Bronchial epithelial cell (primary cell): Measurements from ENCODE around the gene CEACAM16. TPM values are rescaled to one million over a fixed set of nuclear protein-coding genes. Genes with fewer than 3 reads are reported as not detected.
"Not testable (repeated sequence)": the region's sequence is repeated elsewhere in the genome, so short reads cannot be mapped to it uniquely, and the experiment has no call there.

Source experiments
- DNase-seq: peaks from one replicate; pipeline ENCODE4 v3.0.0-alpha.2; 2010; ENCODE audit warnings: low read depth
- FAIRE-seq: peaks from 2 replicates; lab custom pipeline; 2011; peaks lifted over from hg19 to GRCh38; lab: Jason Lieb, UNC
- H3K27me3 ChIP-seq: 2 replicates; pipeline ENCODE4 v1.5.1; 2011; ENCODE audit warnings: low read length; ENCODE audit not compliant: control insufficient read depth, insufficient read depth
- H3K36me3 ChIP-seq: 2 replicates; pipeline ENCODE4 v1.5.1; 2011; ENCODE audit warnings: low read length; ENCODE audit not compliant: control insufficient read depth, insufficient read depth
- H3K4me3 ChIP-seq: 2 replicates; pipeline ENCODE4 v1.5.1; 2011; ENCODE audit warnings: mild to moderate bottlenecking, low read depth, low read length, control low read depth
- CTCF ChIP-seq: IDR thresholded peaks from 2 replicates; pipeline ENCODE4 v1.5.1; 2011; ENCODE audit warnings: mild to moderate bottlenecking, moderate library complexity, low read length, control low read depth, inconsistent platforms; ENCODE audit not compliant: insufficient read depth, severe bottlenecking
- total RNA-seq: library from RNA; depleted of rRNA; stranded (reverse); fragments of >200 nt; gene quantifications from 2 replicates; pipeline ENCODE4 v1.2.1, GENCODE V29; 2014

Gene CEACAM16
- total RNA-seq, 1 donor from 2014 or later = not detected

DNA sequence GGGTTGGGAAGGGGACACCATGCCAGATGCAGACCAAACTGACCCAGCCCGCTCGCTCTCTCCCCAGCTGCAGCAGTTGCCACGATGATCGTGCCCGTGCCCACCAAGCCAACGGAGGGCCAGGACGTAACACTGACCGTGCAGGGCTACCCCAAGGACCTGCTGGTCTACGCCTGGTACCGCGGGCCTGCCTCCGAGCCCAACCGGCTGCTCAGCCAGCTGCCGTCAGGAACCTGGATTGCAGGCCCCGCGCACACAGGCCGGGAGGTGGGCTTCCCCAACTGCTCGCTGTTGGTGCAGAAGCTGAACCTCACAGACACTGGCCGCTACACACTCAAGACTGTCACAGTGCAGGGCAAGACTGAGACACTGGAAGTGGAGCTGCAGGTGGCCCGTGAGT lies 8.8 kb downstream of the CEACAM16 start:
- TF ChIP-seq CTCF = no peak
- DNase-seq (no peak), FAIRE-seq (no peak)
- Histone ChIP-seq H3K4me3 (no peak overlapping the region), H3K27me3 (no peaks in the 10 kb centered on the region), H3K36me3 (no peaks in the 10 kb centered on the region)

GRCh38 chr19:44708940-44709339 lies 10.0 kb downstream of the CEACAM16 start:
- Histone ChIP-seq H3K36me3 (no peaks in the 10 kb centered on the region), H3K4me3 (no peak overlapping the region), H3K27me3 (no peaks in the 10 kb centered on the region)
- TF ChIP-seq CTCF = no peak
- FAIRE-seq (no peak), DNase-seq (no peak)

DNA sequence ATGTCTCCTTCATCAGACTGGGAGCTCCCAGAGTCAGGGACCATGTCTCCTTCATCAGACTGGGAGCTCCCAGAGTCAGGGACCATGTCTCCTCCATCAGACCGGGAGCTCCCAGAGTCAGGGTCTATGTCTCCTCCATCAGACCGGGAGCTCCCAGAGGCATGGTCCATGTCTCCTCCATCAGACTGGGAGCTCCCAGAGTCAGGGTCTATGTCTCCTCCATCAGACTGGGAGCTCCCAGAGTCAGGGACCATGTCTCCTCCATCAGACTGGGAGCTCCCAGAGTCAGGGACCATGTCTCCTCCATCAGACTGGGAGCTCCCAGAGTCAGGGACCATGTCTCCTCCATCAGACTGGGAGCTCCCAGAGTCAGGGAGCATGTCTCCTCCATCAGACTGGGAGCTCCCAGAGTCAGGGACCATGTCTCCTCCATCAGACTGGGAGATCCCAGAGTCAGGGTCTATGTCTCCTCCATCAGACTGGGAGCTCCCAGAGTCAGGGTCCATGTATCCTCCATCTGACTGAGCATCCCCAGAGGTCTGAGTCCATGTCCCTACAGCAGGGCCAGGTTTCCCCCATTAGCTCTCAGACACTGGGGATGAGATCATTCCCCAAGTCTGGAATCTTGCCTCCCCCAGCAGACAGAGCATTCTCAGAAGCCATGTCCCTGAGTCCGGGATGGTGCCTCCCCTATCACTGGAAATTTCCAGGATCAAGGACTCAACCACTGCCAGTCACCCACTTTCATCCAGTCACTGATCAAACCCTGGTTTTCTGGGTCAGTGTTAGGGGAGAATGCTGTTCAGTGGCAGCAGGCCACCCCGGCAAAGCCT lies 10.7 kb downstream of the CEACAM16 start:
- not testable (repeated sequence) for DNase-seq, H3K4me3 ChIP-seq, H3K36me3 ChIP-seq, H3K27me3 ChIP-seq
- FAIRE-seq = peak; percentile 64

GRCh38 chr19:44710483-44710882 lies 11.5 kb downstream of the CEACAM16 start:
- H3K36me3 ChIP-seq = no peaks in the 10 kb centered on the region
- no peak for TF ChIP-seq CTCF
- H3K27me3 ChIP-seq = no peaks in the 10 kb centered on the region
- DNase-seq = no peak
- no peak overlapping the region for H3K4me3 ChIP-seq
- no peak for FAIRE-seq

DNA sequence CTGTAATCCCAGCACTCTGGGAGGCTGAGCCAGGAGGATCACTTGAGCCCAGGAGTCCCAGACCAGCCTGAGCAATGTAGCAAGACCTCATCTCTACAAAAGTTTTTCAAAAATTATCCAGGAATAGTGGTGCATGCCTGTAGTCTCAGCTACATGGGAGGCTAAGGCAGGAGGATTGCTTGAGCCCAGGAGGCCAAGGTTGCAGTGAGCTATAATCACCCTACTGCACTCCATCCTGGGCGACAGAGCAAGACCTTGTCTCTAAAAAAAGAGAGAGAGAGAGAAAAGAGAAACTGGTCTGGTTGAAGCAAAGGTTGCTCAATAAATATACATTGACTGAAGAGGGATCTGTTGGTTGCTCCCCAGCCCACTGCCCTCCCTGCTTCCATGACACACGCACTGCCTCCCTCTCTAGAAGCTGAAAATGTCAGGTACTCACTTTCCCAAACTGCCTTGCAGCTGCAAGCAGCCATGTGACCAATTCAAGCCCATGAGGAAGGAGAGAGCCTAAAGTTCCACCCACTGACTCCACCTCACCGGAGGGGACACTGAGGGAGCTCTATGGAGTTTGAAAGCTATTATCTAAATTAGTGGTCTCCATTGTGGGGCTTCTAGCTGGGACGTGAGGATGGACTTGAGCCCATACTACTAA lies 14.0 kb downstream of the CEACAM16 start:
- no peak for FAIRE-seq
- DNase-seq = no peak
- no peaks in the 10 kb centered on the region for H3K27me3 ChIP-seq
- no peak overlapping the region for H3K4me3 ChIP-seq
- no peak for TF ChIP-seq CTCF
- no peaks in the 10 kb centered on the region for H3K36me3 ChIP-seq

DNA sequence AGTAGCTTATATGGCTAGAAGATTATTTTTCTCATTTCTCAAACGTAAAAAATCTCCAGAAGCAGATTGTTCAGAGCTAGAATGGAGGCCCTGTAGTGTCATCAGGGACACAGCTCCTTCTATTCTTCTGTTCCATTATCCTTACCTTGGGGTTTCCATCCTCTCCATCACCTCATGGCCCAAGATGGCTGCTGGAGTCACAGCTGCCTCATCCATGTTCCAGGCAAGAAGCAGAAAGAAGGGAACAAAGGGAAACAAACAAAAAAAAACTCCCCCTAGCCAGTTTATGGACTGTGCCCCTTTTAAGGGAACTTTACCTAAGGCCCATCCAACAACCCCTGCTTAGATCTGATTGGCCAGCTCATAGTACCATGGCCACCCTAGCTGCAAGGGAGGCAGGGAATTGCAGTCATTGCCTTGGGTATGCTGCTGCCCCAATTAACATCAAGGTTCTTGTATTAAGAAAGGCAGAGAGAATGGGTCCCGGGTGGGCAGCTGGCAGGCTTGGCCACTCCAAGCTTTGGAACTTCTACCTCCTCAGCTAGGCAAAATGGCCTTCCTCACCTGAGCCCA lies 15.7 kb downstream of the CEACAM16 start:
- Histone ChIP-seq H3K36me3 (no peaks in the 10 kb centered on the region), H3K4me3 (no peak overlapping the region), H3K27me3 (no peaks in the 10 kb centered on the region)
- DNase-seq (no peak), FAIRE-seq (no peak)
- no peak for TF ChIP-seq CTCF
